ENCODE results near the gene FBXL5.

DNA sequence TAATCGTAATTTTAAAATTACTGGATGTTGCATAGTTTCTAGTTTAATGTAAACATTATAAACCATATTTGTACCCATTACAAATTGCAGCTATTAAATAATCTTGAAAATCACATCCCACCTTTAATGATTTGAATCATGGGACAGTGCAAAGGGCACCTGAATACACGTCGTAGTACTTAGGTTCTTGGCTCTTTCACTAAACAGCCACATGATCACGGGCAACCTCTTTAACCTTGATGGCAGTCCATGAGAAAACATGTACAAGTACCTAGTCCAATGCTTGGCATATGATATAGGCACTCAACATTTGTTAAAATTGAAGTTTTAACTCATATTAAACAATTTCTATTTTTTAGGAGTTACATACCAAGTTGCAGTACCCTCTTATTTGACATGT is 11.8 kb upstream of the FBXL5 start:
- TF ChIP-seq TAF1 (IDR thresholded peaks at IDR 0.05; ENCODE audit: low read depth, low read length) (no peak), POLR2AphosphoS5 (IDR thresholded peaks at IDR 0.05; ENCODE audit: low read depth, low read length) (no peak)
